MM.1S (cell line): ENCODE data around the gene RPS28.

Experiments
- EZH2 ChIP-seq: fragments of 300-600 bp; sonication (generic); optimal IDR thresholded peaks from 2 replicates; pipeline ENCODE3; 2017; ENCODE audit warnings: low read depth, mild to moderate bottlenecking, antibody characterized with exemption, low read length, mixed read lengths
- EZH2phosphoT487 ChIP-seq: fragments of 300-600 bp; sonication (generic); IDR thresholded peaks from 2 replicates; pipeline ENCODE4 v1.6.1; 2018; ENCODE audit warnings: antibody characterized with exemption, low read length
- TF ChIP-seq, protein P1 (sequence below): fragments of 300-600 bp; sonication (generic); IDR thresholded peaks from 2 replicates; pipeline ENCODE4 v1.5.1; 2016; ENCODE audit warnings: antibody characterized with exemption, low read length, mixed read lengths

DNA sequence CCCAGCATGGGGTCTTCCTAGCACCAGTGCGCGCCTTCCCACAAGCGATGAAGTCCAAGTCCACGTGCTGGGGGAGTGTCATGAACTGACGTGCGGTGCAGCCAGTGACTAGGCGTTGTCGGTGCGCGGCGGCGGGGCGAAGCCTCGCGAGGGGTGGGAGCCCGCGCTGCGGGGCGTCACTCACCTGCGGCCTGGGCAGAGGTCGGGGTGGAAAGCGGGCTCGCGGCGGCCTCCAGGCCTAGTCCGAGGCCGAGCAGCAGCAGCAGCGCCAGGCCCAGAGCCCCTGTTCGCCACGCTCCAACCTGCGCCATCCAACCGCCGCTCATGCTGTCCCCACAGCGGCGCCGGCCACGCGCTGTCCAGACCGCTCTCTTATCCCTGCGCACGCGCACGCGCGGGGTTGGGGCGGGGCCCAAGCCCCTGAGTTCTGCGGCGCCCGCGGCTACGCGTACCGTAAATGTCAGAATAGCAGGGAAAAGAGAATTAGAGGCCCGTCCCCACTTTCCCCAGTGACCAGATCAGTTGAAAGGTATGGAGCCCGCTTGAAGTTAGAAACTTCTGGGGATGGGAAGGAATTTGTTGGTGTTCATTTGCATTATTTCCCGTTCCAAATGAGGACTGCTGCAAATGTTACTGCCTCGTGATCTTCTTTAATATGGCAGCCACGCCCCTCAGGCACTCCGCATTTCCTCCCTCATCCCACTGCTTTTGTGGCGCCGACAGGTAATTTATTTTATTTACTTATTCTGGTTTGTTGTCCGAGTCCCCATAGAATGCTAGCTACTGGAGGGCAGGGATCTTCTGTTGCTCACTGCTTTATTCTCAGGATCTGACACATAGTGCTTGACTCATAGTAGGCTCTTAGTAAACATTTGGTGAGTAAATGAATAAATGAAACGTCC lies 13.1 kb upstream of the RPS28 start, which contains the start of gene CD320:
- TF ChIP-seq, protein P1, sequence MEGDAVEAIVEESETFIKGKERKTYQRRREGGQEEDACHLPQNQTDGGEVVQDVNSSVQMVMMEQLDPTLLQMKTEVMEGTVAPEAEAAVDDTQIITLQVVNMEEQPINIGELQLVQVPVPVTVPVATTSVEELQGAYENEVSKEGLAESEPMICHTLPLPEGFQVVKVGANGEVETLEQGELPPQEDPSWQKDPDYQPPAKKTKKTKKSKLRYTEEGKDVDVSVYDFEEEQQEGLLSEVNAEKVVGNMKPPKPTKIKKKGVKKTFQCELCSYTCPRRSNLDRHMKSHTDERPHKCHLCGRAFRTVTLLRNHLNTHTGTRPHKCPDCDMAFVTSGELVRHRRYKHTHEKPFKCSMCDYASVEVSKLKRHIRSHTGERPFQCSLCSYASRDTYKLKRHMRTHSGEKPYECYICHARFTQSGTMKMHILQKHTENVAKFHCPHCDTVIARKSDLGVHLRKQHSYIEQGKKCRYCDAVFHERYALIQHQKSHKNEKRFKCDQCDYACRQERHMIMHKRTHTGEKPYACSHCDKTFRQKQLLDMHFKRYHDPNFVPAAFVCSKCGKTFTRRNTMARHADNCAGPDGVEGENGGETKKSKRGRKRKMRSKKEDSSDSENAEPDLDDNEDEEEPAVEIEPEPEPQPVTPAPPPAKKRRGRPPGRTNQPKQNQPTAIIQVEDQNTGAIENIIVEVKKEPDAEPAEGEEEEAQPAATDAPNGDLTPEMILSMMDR: no peak
- TF ChIP-seq EZH2phosphoT487 (no peak), EZH2 (no peak)
